GM12873 (cell line): Measurements from ENCODE around the gene ATAD2B.

Experiments
- CTCF ChIP-seq: IDR thresholded peaks from 2 replicates; pipeline ENCODE4 v1.5.1; 2012; ENCODE audit warnings: low read depth, mild to moderate bottlenecking, moderate library complexity, low read length, control low read depth; ENCODE audit not compliant: insufficient read depth; ENCODE audit errors: missing control alignments

ATAD2B gene

GRCh38 chr2:23862716-23863426, 64.1 kb downstream of the ATAD2B start:
- no peak for TF ChIP-seq CTCF

- no peak for TF ChIP-seq CTCF
These were observed 65.0 kb downstream of the ATAD2B start for GRCh38 chr2:23861952-23862351.

- TF ChIP-seq CTCF, result no peak
These were observed 66.9 kb downstream of the ATAD2B start for GRCh38 chr2:23859983-23860382.

GRCh38 chr2:23859234-23859633, 67.7 kb downstream of the ATAD2B start:
- no peak for TF ChIP-seq CTCF

- no peak for TF ChIP-seq CTCF
These were observed 76.2 kb downstream of the ATAD2B start for GRCh38 chr2:23850564-23851256.

- TF ChIP-seq CTCF, result no peak
These were observed 82.0 kb downstream of the ATAD2B start for GRCh38 chr2:23844905-23845304.

- no peak for TF ChIP-seq CTCF
These were observed 83.6 kb downstream of the ATAD2B start for GRCh38 chr2:23843051-23843976.
